GM23338 (cell line): ENCODE data around the gene CLTA.

ENCODE experiments used
- CTCF ChIP-seq, 2 experiments: fragments of 200-600 bp in 1 of 2; sonication (generic) in 1 of 2; conservative IDR thresholded peaks; 2 replicates each; pipeline versions ENCODE4 v1.5.1 to v1.6.1; 2016 to 2017; ENCODE audit warnings: antibody characterized with exemption in 2 of 2, low read depth in 2 of 2, mild to moderate bottlenecking in 2 of 2, moderate library complexity in 1 of 2
- EZH2 ChIP-seq: fragments of 200-600 bp; sonication (generic); IDR thresholded peaks from one replicate; pipeline ENCODE4 v1.8.0; 2017; ENCODE audit warnings: antibody characterized with exemption, mild to moderate bottlenecking, low read depth; ENCODE audit not compliant: unreplicated experiment
- TF ChIP-seq, protein P1 (sequence below): IDR thresholded peaks from one replicate; pipeline ENCODE4 v1.6.1; 2018; ENCODE audit warnings: antibody characterized with exemption; ENCODE audit not compliant: unreplicated experiment

- TF ChIP-seq CTCF (conservative IDR thresholded peaks at IDR 0.05; ENCODE audit: low read depth in 2 of 2), result no peak
- no peak for TF ChIP-seq EZH2
- TF ChIP-seq, protein P1, sequence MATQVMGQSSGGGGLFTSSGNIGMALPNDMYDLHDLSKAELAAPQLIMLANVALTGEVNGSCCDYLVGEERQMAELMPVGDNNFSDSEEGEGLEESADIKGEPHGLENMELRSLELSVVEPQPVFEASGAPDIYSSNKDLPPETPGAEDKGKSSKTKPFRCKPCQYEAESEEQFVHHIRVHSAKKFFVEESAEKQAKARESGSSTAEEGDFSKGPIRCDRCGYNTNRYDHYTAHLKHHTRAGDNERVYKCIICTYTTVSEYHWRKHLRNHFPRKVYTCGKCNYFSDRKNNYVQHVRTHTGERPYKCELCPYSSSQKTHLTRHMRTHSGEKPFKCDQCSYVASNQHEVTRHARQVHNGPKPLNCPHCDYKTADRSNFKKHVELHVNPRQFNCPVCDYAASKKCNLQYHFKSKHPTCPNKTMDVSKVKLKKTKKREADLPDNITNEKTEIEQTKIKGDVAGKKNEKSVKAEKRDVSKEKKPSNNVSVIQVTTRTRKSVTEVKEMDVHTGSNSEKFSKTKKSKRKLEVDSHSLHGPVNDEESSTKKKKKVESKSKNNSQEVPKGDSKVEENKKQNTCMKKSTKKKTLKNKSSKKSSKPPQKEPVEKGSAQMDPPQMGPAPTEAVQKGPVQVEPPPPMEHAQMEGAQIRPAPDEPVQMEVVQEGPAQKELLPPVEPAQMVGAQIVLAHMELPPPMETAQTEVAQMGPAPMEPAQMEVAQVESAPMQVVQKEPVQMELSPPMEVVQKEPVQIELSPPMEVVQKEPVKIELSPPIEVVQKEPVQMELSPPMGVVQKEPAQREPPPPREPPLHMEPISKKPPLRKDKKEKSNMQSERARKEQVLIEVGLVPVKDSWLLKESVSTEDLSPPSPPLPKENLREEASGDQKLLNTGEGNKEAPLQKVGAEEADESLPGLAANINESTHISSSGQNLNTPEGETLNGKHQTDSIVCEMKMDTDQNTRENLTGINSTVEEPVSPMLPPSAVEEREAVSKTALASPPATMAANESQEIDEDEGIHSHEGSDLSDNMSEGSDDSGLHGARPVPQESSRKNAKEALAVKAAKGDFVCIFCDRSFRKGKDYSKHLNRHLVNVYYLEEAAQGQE, result no peak
Observed at GRCh38 chr9:36152741-36153438, 37.8 kb upstream of the CLTA start.
